Measurements from ENCODE around the gene ARHGAP23.

- TF ChIP-seq POLR2AphosphoS5 (IDR thresholded peaks at IDR 0.05; ENCODE audit: low read depth) (no peak), CTCF (conservative IDR thresholded peaks at IDR 0.05; ENCODE audit: low read depth in 2 of 2) (no peak), ZNF331 (CRISPR knock-in tag; IDR thresholded peaks at IDR 0.05; ENCODE audit: low read depth) (no peak), EZH2 (IDR thresholded peaks at IDR 0.05; ENCODE audit: low read depth, unreplicated experiment) (no peak), REST (IDR thresholded peaks at IDR 0.05; ENCODE audit: unreplicated experiment) (no peak), EZH2phosphoT487 (IDR thresholded peaks at IDR 0.05; ENCODE audit: unreplicated experiment) (no peak), STAT1 (IDR thresholded peaks at IDR 0.05; ENCODE audit: unreplicated experiment) (no peak), CREB1 (CRISPR knock-in tag; IDR thresholded peaks at IDR 0.05; ENCODE audit: low read depth) (no peak), JUNB (IDR thresholded peaks at IDR 0.05; ENCODE audit: unreplicated experiment) (no peak)
Measured at GRCh38 chr17:38417210-38417951, 10.9 kb upstream of the ARHGAP23 start.

All from GM23338 (cell line).